Right lobe of liver (tissue), 4 donors: ENCODE measurements around the gene SNRNP200.

Experiments used
- POLR2A ChIP-seq: fragments of 450-650 bp; IDR thresholded peaks from one replicate; pipeline ENCODE4 v1.6.1; 2017; ENCODE audit warnings: antibody characterized with exemption, mild to moderate bottlenecking
- TF ChIP-seq, protein P1 (sequence below), 4 donors: fragments of 200-600 bp in 3 of 4; fragments of 450-650 bp in 1 of 4; IDR thresholded peaks; one replicate each; pipeline versions ENCODE4 v1.5.1 to v1.8.0; 2016 to 2022; ENCODE audit warnings: antibody characterized with exemption in 4 of 4, mild to moderate bottlenecking in 2 of 4
- donor health status: DM: no; HTN: no; CAD: no.
- donor health status: DM: no; HTN: no; CAD: no.
- donor health status: DM: no; HTN: yes; CAD: no.

DNA sequence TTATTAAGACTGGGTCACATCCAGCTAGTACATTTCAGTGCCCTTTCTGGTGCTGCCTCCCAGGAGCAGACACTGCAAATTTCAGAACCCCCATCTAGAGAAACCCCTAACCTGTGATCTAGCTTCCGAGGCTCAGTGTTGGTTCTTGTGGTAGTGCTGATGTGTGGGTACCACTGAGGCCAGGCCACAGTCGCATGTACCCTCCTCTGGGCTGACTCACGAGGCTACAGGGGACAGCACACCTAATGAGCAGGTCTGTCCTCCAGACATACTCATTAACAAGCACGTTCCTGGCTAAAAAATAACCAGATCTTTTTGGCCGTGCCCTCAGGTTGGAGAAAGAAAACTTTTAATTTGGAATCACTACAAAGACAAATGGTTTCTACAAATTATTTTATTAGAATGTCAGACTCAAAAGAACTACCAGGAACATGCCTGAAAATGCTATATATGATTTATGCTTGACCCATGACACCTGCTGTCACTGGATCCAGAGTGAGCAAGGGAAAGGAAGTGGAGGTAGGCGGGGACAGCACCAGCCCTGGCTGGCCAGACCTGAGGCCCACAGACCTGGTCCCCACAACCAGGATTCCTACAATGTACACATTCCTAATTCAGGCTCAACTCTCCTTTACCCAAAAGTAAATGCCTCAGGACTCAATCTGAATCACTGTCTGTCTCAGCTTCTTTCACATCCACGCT, 30.8 kb downstream of the SNRNP200 start:
- TF ChIP-seq, protein P1, sequence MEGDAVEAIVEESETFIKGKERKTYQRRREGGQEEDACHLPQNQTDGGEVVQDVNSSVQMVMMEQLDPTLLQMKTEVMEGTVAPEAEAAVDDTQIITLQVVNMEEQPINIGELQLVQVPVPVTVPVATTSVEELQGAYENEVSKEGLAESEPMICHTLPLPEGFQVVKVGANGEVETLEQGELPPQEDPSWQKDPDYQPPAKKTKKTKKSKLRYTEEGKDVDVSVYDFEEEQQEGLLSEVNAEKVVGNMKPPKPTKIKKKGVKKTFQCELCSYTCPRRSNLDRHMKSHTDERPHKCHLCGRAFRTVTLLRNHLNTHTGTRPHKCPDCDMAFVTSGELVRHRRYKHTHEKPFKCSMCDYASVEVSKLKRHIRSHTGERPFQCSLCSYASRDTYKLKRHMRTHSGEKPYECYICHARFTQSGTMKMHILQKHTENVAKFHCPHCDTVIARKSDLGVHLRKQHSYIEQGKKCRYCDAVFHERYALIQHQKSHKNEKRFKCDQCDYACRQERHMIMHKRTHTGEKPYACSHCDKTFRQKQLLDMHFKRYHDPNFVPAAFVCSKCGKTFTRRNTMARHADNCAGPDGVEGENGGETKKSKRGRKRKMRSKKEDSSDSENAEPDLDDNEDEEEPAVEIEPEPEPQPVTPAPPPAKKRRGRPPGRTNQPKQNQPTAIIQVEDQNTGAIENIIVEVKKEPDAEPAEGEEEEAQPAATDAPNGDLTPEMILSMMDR (IDR thresholded peaks at IDR 0.05), result no peak
- no peak for TF ChIP-seq POLR2A
